ENCODE measurements around the gene DYNLT2B. TPM values are rescaled to one million over a fixed set of nuclear protein-coding genes. Genes with fewer than 3 reads are reported as not detected.

Gene DYNLT2B
- total RNA-seq, 1 donor from 2014 or later = 2.9 TPM

DNA sequence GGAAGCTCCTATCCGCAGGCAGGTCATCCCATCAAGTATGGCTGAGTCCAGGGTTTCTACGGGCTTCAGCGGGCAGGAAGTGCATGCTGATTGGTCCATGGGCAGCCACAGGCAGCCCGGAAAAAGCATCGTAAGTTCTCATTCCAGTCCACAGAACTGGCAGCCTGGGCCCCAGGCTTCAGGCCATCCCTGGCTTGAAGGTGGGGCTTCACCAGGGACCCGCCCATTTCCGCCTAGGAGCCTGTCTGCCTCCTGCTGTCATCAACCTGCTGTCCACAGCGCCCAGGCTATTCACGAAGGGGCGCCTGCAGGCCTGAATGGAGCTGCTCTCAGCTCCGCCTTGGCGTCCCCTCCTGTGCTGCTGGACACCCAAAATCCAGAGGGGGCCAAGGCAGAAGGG is 44.4 kb downstream of the DYNLT2B start:
- Histone ChIP-seq H3K9me3 (no peaks in the 10 kb centered on the region), H3K27ac (no peak overlapping the region), H3K4me3 (no peak overlapping the region), H3K27me3 (no peaks in the 10 kb centered on the region), H3K4me1 (peaks cover 16% of the 10 kb centered on the region), H3K36me3 (peaks cover 0 to 2% of the 10 kb centered on the region in 2 donors)
- TF ChIP-seq POLR2AphosphoS5 (IDR thresholded peaks at IDR 0.05; ENCODE audit: insufficient read depth in 1 of 2, low read depth in 1 of 2) = no peak
- no peak for TF ChIP-seq POLR2A (IDR thresholded peaks at IDR 0.05)
- TF ChIP-seq, protein P1, sequence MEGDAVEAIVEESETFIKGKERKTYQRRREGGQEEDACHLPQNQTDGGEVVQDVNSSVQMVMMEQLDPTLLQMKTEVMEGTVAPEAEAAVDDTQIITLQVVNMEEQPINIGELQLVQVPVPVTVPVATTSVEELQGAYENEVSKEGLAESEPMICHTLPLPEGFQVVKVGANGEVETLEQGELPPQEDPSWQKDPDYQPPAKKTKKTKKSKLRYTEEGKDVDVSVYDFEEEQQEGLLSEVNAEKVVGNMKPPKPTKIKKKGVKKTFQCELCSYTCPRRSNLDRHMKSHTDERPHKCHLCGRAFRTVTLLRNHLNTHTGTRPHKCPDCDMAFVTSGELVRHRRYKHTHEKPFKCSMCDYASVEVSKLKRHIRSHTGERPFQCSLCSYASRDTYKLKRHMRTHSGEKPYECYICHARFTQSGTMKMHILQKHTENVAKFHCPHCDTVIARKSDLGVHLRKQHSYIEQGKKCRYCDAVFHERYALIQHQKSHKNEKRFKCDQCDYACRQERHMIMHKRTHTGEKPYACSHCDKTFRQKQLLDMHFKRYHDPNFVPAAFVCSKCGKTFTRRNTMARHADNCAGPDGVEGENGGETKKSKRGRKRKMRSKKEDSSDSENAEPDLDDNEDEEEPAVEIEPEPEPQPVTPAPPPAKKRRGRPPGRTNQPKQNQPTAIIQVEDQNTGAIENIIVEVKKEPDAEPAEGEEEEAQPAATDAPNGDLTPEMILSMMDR (IDR thresholded peaks at IDR 0.05) = no peak
- intact Hi-C loops (cut with DNase I) = no loop called here
- no peak for DNase-seq (ENCODE audit: extremely low spot score in 2 of 2)

DNA sequence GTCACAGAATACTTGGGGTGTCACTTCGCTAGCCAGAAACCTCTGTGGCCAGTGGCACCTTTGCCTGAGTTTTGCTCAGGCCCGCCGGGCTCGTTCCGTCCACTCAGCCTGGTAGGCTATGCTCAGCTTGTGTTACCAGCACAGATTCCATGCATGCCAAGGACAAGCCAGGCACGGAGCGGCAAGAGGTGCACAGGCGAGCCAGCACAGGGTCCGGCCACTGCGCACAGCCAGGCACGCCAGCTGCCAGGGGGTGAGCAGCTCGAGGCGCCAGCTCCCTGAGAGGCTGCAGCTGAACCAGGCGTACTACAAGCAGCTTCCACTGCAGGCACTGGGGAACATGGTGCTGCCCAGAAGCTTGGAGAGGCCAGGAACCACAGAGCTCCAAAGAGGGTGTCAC is 45.2 kb downstream of the DYNLT2B start:
- Histone ChIP-seq H3K9me3 (no peaks in the 10 kb centered on the region), H3K4me1 (peaks cover 19% of the 10 kb centered on the region), H3K27ac (no peak overlapping the region), H3K4me3 (no peak overlapping the region), H3K27me3 (no peaks in the 10 kb centered on the region), H3K36me3 (peaks cover 0 to 7% of the 10 kb centered on the region in 2 donors)
- TF ChIP-seq, protein P1 (IDR thresholded peaks at IDR 0.05) = no peak
- TF ChIP-seq POLR2AphosphoS5 (IDR thresholded peaks at IDR 0.05; ENCODE audit: insufficient read depth in 1 of 2, low read depth in 1 of 2) (no peak), POLR2A (IDR thresholded peaks at IDR 0.05) (no peak)
- intact Hi-C loops (cut with DNase I) = no loop called here
- DNase-seq (ENCODE audit: extremely low spot score in 2 of 2) = no peak

DNA sequence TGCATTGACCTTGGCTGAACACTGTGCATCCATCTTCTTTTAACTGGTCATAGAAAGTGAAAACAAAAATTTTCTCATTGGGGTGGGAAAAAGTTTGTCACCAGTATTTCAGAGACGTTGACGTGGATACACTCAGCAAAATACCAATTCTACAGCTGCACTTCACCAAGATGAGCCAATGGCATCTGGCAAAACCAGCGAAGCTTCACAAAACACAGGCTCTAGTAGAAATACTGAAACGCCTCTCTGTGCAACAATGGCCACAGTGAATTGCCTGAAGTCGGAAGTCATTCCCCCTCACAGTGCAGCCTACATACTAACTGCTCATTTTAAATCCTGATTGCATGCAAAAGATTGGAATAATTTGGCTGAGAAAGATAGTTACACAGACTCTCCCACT is 47.5 kb downstream of the DYNLT2B start:
- Histone ChIP-seq H3K27ac (no peak overlapping the region), H3K27me3 (no peaks in the 10 kb centered on the region), H3K36me3 (peaks cover 0 to 24% of the 10 kb centered on the region in 2 donors), H3K9me3 (no peaks in the 10 kb centered on the region), H3K4me1 (peaks cover 21% of the 10 kb centered on the region), H3K4me3 (no peak overlapping the region)
- intact Hi-C loops (cut with DNase I) = no loop called here
- TF ChIP-seq POLR2AphosphoS5 (IDR thresholded peaks at IDR 0.05; ENCODE audit: insufficient read depth in 1 of 2, low read depth in 1 of 2) (no peak), POLR2A (IDR thresholded peaks at IDR 0.05) (no peak)
- TF ChIP-seq, protein P1 (IDR thresholded peaks at IDR 0.05) = no peak
- DNase-seq (ENCODE audit: extremely low spot score in 2 of 2) = no peak

DNA sequence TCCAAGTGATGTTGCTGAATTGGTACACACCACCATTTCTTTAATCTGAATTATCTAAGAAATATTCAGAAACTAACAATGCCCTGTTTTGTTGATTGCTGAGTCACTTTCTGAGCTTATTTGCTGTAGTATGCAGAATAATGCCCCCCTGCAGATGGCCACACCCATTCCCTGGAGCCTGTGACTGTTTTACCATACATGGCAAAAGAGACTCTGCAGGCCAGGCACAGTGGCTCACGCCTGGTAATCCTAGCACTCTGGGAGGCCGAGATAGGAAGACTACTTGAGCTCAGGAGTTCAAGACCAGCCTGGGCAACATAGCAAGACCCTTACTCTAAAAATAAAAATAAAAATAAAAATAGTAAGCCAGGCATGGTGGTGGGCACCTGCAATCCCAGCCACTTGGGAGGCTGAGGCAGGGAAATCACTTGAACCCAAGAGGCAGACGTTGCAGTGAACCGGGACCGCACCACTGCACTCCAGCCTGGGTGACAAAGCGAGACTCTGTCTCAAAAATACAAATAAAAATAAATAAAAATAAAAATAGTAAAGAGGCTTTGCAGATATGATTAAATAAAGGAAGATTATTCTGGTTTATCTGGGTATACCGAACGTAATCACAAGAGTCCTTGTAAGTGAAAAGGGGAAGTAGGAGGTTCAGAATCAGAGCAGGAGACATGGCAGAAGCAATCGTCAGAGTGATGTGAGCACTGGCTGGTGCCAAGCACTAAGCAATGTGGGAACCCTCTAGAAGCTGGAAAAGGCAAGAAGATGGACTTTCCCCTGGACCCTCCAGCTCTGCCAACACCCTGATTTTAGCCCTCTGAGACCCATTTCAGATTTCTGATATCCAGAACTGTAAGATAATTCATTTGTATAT is 49.5 kb downstream of the DYNLT2B start:
- TF ChIP-seq POLR2AphosphoS5 (IDR thresholded peaks at IDR 0.05; ENCODE audit: insufficient read depth in 1 of 2, low read depth in 1 of 2) = no peak
- TF ChIP-seq POLR2A (IDR thresholded peaks at IDR 0.05) = no peak
- TF ChIP-seq, protein P1 (IDR thresholded peaks at IDR 0.05) = no peak
- no peak for DNase-seq (ENCODE audit: extremely low spot score in 2 of 2)
- intact Hi-C loops (cut with DNase I) = no loop called here
- H3K4me3 ChIP-seq = no peak overlapping the region
- no peak overlapping the region for H3K27ac ChIP-seq
- peaks cover 14% of the 10 kb centered on the region for H3K4me1 ChIP-seq
- no peaks in the 10 kb centered on the region for H3K27me3 ChIP-seq
- H3K36me3 ChIP-seq = peaks cover 0 to 31% of the 10 kb centered on the region in 2 donors
- H3K9me3 ChIP-seq = no peaks in the 10 kb centered on the region

DNA sequence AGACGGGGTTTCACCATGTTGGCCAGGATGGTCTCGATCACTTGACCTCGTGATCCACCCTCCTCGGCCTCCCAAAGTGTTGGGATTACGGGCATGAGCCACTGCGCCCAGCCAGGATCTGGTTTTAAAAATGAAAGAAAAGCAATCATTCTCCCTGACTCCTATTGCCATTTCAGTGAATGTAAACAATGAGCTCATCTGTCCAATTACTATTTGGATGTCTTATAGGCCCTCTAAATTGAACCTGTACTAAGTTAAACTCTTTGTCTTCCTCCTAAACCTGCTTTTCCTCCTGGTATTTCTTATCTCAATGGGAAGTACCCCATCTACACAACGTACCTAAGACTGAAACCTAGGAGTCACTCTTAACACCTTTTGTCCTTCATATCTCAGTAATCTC is 54.2 kb downstream of the DYNLT2B start:
- Histone ChIP-seq H3K27ac (no peak overlapping the region), H3K4me3 (no peak overlapping the region), H3K36me3 (peaks cover 0 to 45% of the 10 kb centered on the region in 2 donors), H3K27me3 (no peaks in the 10 kb centered on the region), H3K9me3 (no peaks in the 10 kb centered on the region), H3K4me1 (peaks cover 12% of the 10 kb centered on the region)
- no peak for DNase-seq (ENCODE audit: extremely low spot score in 2 of 2)
- TF ChIP-seq POLR2A (IDR thresholded peaks at IDR 0.05) (no peak), POLR2AphosphoS5 (IDR thresholded peaks at IDR 0.05; ENCODE audit: insufficient read depth in 1 of 2, low read depth in 1 of 2) (no peak)
- TF ChIP-seq, protein P1 (IDR thresholded peaks at IDR 0.05) = no peak
- intact Hi-C loops (cut with DNase I) = no loop called here

Data from vagina (tissue), 2 donors.